ENCODE results near the gene FYB1. TPM values are rescaled to one million over a fixed set of nuclear protein-coding genes. Genes with fewer than 3 reads are reported as not detected.

Gene FYB1
- polyA plus RNA-seq, 12 donors = 1.6 to 10.5 (median 2.2) TPM; not detected in 1

GRCh38 chr5:39055768-39056398 is 163.5 kb downstream of the FYB1 start:
- DNase-seq = no peak

Other genes starting within 250 kb of the FYB1 start
- gene RICTOR, start 145.2 kb downstream of the FYB1 start, polyA plus RNA-seq (ENCODE audit: insufficient read length in 12 of 12) = 10 to 100 TPM in 11 of 12 donors, not detected in 1; 13.3 to 24.4 (median 19.3) TPM
- gene C9, start 144.9 kb upstream of the FYB1 start, polyA plus RNA-seq (ENCODE audit: insufficient read length in 12 of 12) = under 1 TPM in 10 of 12 donors, not detected in 2; 0.22 to 0.81 (median 0.41) TPM
- 100 to 1,000 TPM in 8 of 12 donors, 10 to 100 TPM in 3, not detected in 1; 81.9 to 151 (median 116) TPM for gene DAB2, start 205.4 kb upstream of the FYB1 start, polyA plus RNA-seq (ENCODE audit: insufficient read length in 12 of 12)

Measured in muscle of arm (tissue), 12 donors.